HG03521 (cell line): ENCODE measurements around the gene ZPR1.

ENCODE experiments used
- ATAC-seq: cut with Tn5 transposase; IDR thresholded peaks from one replicate; pipeline ENCODE4 v1.9.1; 2021; ENCODE audit warnings: mild to moderate bottlenecking, moderate library complexity; ENCODE audit not compliant: unreplicated experiment

The ZPR1 gene

GRCh38 chr11:116792869-116793771 lies 5.3 kb upstream of the ZPR1 start:
- ATAC-seq: no peak

- no peak for ATAC-seq
Measured at GRCh38 chr11:116792144-116792868, 4.5 kb upstream of the ZPR1 start.

DNA sequence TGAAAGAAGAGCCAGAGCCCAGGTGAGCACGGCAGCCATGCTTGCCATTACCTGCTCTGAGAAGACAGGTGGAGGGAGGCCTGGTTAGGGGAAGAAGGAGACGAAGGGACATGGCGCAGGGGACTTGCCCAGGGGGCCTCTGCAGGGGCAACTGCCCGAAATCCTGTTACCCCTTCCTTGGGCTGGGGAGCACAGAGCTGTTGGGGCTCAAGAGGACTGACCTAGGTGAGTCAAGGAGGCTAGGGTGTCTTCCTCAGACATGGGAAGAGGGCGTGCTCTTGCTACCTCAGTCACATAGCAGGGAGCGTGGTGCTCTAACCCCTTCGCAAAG lies 4.0 kb upstream of the ZPR1 start, which contains the start of gene APOA5:
Gene APOA5, minus strand, starts transcription at position 67 of the 331 bp plus-strand sequence. Its CDS starts 19 bp downstream, at position 48.
- ATAC-seq: no peak

DNA sequence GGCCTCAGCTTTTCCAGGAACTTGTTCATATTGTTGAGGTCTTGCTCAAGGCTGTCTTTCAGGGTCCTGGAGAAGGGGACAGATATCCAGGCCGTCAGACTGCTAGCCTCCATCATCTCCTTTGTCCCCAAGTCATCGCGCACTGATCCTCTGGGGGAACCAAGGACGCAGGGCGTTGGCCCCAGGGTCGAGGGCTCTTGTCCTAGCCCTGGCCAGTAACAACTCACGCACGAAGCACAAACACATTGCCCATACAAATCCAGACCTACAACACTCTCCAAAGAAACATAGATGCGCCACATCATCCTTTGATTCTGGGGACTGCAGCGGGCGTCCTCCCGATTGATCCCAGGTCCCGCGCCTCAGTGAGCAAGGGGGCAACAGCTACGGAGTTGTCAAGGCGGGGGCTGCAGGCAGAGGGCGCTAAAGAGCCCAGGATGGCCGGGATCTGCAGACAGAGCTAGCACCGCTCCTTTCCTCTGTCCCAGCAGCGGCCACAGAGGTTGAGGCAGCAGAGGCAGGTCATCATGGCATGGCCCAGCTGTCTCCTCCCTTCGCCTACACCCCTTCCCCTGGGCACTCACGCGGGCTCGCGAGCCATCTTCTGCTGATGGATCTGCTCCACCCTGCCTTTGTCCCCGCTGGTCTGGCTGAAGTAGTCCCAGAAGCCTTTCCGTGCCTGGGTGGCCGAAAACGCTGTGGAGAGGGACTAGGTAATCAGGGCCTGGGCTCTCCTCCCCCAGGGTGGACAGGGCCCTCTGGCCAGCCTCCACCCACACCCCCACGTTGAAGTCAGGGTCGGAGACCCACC lies 3.4 kb upstream of the ZPR1 start:
- no peak for ATAC-seq

DNA sequence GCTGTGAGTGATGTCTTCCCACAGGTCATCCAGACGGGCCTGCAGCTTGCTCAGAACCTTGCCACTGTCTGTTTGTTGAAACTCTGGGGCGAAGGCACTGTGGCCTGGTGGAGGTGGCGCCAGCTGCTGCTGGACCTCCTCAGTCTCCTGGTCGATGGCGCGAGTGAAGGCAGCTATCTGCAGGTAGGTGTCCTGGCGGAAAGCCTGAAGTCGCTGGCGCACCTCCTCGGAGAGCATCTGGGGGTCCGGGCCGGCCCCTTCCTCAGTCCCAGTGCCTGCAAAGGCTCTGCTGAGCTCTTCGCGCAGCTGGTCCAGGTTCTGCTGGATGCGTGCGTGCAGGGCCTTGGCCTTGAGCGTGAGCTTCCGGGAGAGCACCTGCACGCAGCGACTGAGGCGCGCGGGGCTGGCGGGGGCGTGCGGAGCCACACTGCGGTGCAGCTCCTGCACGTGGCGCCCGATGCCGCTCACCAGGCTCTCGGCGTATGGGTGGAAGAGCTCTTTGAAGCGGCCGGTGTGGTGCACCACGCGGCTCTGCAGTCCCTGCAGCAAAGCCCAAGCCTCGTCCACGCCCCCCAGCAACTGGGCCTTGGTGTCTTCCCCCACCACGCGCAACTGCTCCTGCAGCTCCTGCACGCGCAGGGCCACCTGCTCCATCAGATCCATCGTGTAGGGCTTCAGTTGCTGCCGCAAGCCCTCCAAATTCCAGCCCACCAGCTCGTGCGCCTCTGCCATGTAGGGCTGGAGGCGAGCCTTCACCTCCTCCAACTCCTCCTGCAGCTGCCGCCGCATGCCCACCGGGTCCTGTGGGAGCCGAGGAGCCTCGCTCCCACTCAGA lies 2.6 kb upstream of the ZPR1 start:
- ATAC-seq: no peak

GRCh38 chr11:116788975-116789374 lies 1.2 kb upstream of the ZPR1 start:
- ATAC-seq: no peak

- no peak for ATAC-seq
Measured at GRCh38 chr11:116788534-116788933, 711 bp upstream of the ZPR1 start.

DNA sequence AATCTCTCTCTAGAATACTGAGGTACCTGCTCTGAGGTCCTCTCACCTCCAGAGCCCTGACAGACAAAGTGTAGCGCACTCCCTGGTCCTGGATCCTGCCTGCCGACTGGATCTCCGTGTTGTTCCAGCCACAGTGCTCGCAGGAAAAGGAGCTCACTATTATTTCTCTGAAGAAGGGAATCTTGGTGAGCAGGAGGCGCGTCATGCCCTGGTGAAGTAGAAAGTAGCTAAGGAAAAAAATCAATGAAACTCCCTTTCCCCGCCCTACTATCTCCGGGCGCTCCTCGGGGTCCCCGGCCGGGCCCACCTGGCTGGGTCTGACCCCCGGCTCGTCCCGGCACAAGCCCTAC lies 412 bp downstream of the ZPR1 start:
- peak; percentile 10 for ATAC-seq

DNA sequence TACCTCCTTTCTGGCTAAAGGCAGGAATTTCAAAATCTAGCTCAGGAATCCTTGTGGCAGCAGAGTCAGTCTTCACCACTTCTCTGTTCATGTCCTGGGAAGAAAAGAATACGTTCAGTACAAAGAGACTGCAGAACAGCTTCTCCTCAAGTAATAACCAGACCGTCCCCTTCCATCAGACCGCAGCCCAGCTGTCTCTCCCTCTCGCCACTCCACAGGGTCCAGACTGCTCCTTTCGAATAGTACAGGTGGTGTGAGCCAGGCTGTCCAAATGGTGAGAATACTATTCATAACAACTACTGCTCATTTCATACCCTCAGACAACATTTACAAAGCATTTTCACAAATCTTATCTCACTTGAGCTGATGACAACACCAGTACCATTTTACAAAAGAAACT lies 857 bp downstream of the ZPR1 start:
- ATAC-seq: no peak

DNA sequence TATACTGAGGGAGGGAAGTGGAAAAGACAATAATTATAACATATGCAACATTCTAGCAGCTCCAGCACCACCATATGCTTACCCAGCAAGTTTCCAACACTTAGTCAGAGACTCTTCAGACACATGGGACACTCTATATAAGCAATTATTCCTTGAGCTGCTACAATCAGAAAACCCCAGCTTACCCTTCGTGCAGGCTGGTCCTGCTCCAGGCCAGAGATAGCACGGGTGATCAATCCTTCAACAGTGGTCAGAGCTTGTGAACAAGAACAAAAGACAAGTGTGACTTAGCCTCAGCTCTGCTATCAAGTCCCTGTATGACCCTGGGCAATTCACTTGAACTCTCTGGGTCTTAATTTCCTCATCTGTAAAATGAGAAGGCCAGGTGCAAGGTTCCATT lies 1.5 kb downstream of the ZPR1 start:
- ATAC-seq: no peak

GRCh38 chr11:116782728-116783127 lies 5.1 kb downstream of the ZPR1 start:
- no peak for ATAC-seq

- ATAC-seq: no peak
Measured at GRCh38 chr11:116778556-116778955, 9.3 kb downstream of the ZPR1 start.

DNA sequence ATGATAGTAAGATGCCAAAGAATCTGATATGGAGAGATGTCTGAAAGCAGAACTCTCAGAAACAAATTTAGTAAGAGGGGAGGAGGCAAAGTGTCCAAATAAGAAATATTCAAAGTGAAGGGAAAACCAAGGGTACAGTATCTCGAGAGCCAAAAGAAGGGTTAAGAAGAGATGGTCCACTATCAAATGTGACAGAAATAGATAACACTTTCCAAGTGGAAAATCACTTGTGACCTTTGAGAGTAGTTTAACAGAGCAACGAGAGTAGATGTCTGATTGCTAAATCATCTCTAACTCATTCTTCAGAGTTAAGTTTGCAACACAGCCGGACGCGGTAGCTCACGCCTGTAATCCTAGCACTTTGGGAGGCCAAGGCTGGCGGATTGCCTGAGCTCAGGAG lies 10.8 kb downstream of the ZPR1 start:
- ATAC-seq: no peak

DNA sequence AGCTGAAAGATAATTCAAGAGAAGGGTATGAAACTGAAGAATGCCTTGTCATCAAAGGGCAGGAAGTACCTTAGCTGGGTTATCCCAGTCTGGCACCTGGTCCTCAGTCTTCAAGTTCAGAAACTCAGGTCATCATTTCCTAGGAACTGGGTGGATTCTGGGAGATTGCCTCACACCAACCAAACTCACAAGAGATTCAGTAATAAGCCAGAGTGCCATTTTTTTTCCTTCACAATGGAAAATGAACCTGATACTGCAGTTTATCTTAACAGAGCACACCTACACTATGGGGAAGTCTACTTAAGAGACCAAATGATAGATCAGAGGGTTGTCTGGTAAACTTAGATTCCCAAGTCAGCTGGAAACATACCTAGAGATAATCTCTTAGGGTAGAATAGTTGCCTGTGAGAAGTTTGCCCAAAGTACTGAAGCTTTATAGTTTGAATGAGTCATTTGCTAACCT lies 11.3 kb downstream of the ZPR1 start:
- ATAC-seq: no peak

DNA sequence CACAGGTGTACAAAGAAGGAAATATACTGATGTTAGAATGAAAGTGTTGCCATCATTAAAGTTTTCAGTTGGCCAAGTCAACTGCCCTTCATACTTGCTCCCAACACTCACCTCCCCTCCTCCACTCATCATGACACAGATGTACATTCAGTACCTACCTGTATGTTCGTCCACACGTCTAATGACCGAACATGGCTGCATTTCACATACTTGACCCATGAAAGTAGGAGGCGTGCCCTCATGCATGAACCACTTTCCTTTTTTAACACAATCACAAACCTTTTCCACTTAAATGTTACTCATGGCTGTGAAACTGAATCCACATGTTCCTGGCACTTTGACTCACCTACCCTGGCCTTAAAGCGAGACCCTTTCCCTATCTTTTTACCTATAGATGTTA lies 11.8 kb downstream of the ZPR1 start:
- ATAC-seq: no peak

- ATAC-seq: no peak
Measured at GRCh38 chr11:116774661-116775060, 13.2 kb downstream of the ZPR1 start.

DNA sequence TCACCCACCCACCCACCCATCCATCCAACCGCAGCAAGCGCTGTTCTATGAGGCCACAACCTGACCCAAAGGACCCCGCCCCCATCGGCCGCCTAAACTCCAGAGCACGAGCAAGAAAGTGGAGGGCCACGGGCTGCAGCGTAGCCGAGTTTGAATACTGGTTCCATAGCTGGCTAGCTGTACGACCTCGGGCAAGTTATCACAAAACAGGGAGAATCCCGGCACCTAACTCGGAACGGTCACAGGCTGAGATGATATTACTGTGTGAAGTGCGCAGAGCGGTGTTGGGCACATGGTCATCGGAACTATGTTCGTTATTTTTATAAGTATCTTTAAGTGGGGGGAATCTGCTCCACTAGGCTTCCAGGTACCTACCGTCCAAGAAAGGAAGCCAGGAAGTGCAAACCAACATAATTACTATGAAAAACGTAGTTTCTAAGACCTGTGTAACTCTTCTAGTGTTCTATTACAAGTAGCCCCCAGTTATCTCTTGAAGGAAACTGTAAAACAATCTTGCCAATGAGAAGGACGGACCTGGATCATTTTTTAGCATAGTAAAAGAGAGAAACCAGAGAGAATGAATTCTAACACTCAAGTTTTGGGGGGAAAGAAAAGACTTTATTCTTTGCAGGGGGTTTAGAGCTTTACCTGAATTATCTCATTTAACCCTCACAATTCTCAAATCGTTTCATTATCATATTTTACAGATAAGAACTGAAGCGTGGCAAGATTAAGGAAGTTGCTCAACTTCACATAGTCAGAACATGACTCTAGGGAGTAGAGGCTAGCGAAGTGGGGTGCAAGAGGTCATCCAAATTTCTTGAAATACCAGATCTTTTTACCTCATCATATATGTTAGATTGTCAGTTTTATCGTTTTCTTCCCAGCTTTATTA lies 14.4 kb downstream of the ZPR1 start:
- ATAC-seq: no peak

GRCh38 chr11:116772443-116773202 lies 15.2 kb downstream of the ZPR1 start, which contains the start of gene BUD13:
TSS of gene BUD13 (minus strand) at chr11:116772987. CDS start at chr11:116772964, 23 bp downstream.
- ATAC-seq: peak; percentile 87

DNA sequence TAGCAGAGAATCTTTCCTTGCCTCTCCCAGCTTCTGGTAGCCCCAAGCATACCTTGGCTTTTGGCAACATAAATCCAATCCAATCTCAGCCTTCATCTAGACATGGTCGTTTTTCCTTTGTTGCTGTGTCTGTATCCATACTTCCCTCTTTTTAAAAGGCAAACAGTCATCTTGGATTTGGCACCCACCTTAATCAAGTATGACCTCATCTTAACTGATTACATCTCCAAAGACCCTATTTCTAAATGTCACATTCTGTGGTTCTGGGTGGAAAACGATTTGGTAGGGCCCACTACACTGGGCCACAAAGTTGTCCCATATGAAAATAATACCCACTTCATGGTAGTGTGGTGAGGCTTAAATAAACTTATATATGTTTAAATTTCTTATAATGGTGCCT lies 15.9 kb downstream of the ZPR1 start:
- no peak for ATAC-seq
